Lung (tissue), 12 donors: ENCODE results near the gene TLE1. TPM values are rescaled to one million over a fixed set of nuclear protein-coding genes. Genes with fewer than 3 reads are reported as not detected.
A peak's percentile ranks its signal among the peaks of the same experiment; 100 is the strongest.

ENCODE experiments used
- ATAC-seq: fragments of 200-7000 bp; cut with Tn5 transposase; one replicate; pipeline ENCODE4 v1.9.1; 2020; ENCODE audit warnings: moderate number of reproducible peaks; ENCODE audit not compliant: insufficient read depth, low FRiP score
- DNase-seq, 3 donors: peaks; one replicate each; pipeline ENCODE4 v3.0.0-alpha.2; 2013 to 2017
- H3K27ac ChIP-seq, 2 donors: one replicate each; pipeline ENCODE4 v1.5.1; 2013; ENCODE audit warnings: mild to moderate bottlenecking in 2 of 2, moderate library complexity in 2 of 2, control low read depth in 1 of 2, inconsistent platforms in 1 of 2, low read depth in 1 of 2, low read length in 1 of 2
- H3K27me3 ChIP-seq, 3 donors: one replicate each; pipeline ENCODE4 v1.5.1; 2013; ENCODE audit warnings: low read length in 2 of 3; ENCODE audit not compliant: control insufficient read depth in 3 of 3, insufficient read depth in 3 of 3
- H3K36me3 ChIP-seq, 4 donors: one replicate each; pipeline ENCODE4 v1.5.1; 2013; ENCODE audit warnings: low read length in 4 of 4, mild to moderate bottlenecking in 1 of 4, moderate library complexity in 1 of 4; ENCODE audit not compliant: control insufficient read depth in 4 of 4, insufficient read depth in 4 of 4
- H3K4me1 ChIP-seq, 5 donors: one replicate each; pipeline ENCODE4 v1.5.1; 2013; ENCODE audit warnings: low read length in 5 of 5, mild to moderate bottlenecking in 2 of 5, moderate library complexity in 1 of 5; ENCODE audit not compliant: control insufficient read depth in 5 of 5, insufficient read depth in 5 of 5
- H3K4me3 ChIP-seq: one replicate; pipeline ENCODE4 v1.5.1; 2013; ENCODE audit warnings: mild to moderate bottlenecking, control low read depth, moderate library complexity
- H3K9ac ChIP-seq, 2 donors: one replicate each; pipeline ENCODE4 v1.5.1; 2013; ENCODE audit warnings: low read length in 2 of 2, control low read depth in 1 of 2; ENCODE audit not compliant: insufficient read depth in 1 of 2
- H3K9me3 ChIP-seq, 4 donors: one replicate each; pipeline ENCODE4 v1.5.1; 2013; ENCODE audit warnings: low read length in 3 of 4, mild to moderate bottlenecking in 1 of 4, moderate library complexity in 1 of 4; ENCODE audit not compliant: control insufficient read depth in 4 of 4, insufficient read depth in 3 of 4
- CTCF ChIP-seq: IDR thresholded peaks from 2 replicates; pipeline ENCODE4 v1.5.1; 2012; ENCODE audit warnings: mild to moderate bottlenecking; ENCODE audit errors: control extremely low read depth, extremely low read depth
- WGBS, 2 donors: extraction: QIAGEN DNeasy Blood & Tissue Kit; methylation state at CpG; one replicate each; pipeline ENCODE4 v1.1.7; 2013; 5-methylcytosine and 5-hydroxymethylcytosine counted together
- polyA plus RNA-seq, 2 donors: library from polyadenylated mRNA; stranded (reverse); fragments of 200-250 nt; gene quantifications; one replicate each; pipeline ENCODE4 v1.2.1, GENCODE V29; 2013
- total RNA-seq, 2 donors: library from RNA; depleted of rRNA in 1 of 2; stranded (reverse); fragments of >200 nt in 1 of 2; gene quantifications; one replicate each; pipeline ENCODE4 v1.2.1, GENCODE V29; 2014 to 2021
- donor health status: control.
- donor health status: control.
- donor health status: Bipolar disorder and iron deficiency.
- donor health status: healthy.
- donor health status: DM: yes; HTN: yes; CAD: no.

Gene TLE1
- total and polyA plus RNA-seq, 4 donors, result 16.8 to 35.2 (median 19.4) TPM

- H3K4me1 ChIP-seq, result peaks cover 0 to 8% (median 5%) of the 10 kb centered on the region in 5 donors
- H3K27me3 ChIP-seq, result no peaks in the 10 kb centered on the region
- H3K4me3 ChIP-seq, result no peak overlapping the region
- ATAC-seq (no peak), DNase-seq (no peak)
- H3K9ac ChIP-seq, result no peak overlapping the region
- WGBS, 2 donors, result 20 to 39% methylated on average over 5 of the region's 5 CpGs
- H3K36me3 ChIP-seq, result peaks cover 0 to 25% (median 5%) of the 10 kb centered on the region in 4 donors
- TF ChIP-seq CTCF, result no peak
- no peaks in the 10 kb centered on the region for H3K9me3 ChIP-seq
- no peak overlapping the region for H3K27ac ChIP-seq
Measured at GRCh38 chr9:81620002-81620390, 69.4 kb downstream of the TLE1 start.

GRCh38 chr9:81619353-81620001 lies 69.9 kb downstream of the TLE1 start:
- H3K9ac ChIP-seq, result no peak overlapping the region
- H3K27me3 ChIP-seq, result no peaks in the 10 kb centered on the region
- H3K4me3 ChIP-seq, result no peak overlapping the region
- no peaks in the 10 kb centered on the region for H3K9me3 ChIP-seq
- peaks cover 0 to 8% (median 5%) of the 10 kb centered on the region in 5 donors for H3K4me1 ChIP-seq
- H3K36me3 ChIP-seq, result peaks cover 0 to 27% (median 8%) of the 10 kb centered on the region in 4 donors
- TF ChIP-seq CTCF, result no peak
- no peak for ATAC-seq
- H3K27ac ChIP-seq, result no peak overlapping the region
- 61 to 64% methylated on average over 3 of the region's 3 CpGs for WGBS, 2 donors
- peak in 2 of 3 donors; percentile 48 to 53 for DNase-seq

GRCh38 chr9:81618923-81619322 lies 70.4 kb downstream of the TLE1 start:
- Histone ChIP-seq H3K36me3 (peaks cover 0 to 31% (median 10%) of the 10 kb centered on the region in 4 donors), H3K27ac (no peak overlapping the region), H3K27me3 (no peaks in the 10 kb centered on the region), H3K4me1 (peaks cover 0 to 8% (median 5%) of the 10 kb centered on the region in 5 donors), H3K9me3 (peaks cover 0 to 3% (median 0%) of the 10 kb centered on the region in 4 donors), H3K9ac (no peak overlapping the region), H3K4me3 (no peak overlapping the region)
- 88 to 93% methylated on average over 1 of the region's 1 CpG for WGBS, 2 donors
- TF ChIP-seq CTCF, result no peak
- ATAC-seq, result no peak
- DNase-seq, result no peak
